ENCODE data around the gene REV1. TPM values are rescaled to one million over a fixed set of nuclear protein-coding genes. Genes with fewer than 3 reads are reported as not detected.

The REV1 gene
- total RNA-seq, 1 donor from 2014 or later: 74.2 TPM

DNA sequence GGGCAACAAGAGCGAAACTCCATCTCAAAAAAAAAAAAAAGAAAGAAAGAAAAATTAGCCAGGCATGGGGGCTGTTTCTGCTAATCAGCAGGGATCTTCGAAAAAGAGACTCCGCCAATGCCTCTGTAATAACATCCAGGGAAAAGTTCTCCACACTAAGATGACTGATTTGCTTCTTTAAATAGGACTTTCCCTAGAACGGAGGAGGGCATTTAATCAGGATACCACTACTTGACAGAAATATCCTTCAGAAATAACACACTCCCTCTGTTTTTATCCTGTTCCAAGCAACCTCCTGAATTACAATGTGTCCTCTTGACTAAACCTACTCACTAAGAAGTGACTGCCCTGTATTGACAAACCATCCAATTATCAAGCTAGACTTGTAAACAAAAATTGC is 21.7 kb downstream of the REV1 start:
- intact Hi-C loops (cut with micrococcal nuclease): no loop called here
- no peak for DNase-seq
- peak; percentile 79 for ATAC-seq

DNA sequence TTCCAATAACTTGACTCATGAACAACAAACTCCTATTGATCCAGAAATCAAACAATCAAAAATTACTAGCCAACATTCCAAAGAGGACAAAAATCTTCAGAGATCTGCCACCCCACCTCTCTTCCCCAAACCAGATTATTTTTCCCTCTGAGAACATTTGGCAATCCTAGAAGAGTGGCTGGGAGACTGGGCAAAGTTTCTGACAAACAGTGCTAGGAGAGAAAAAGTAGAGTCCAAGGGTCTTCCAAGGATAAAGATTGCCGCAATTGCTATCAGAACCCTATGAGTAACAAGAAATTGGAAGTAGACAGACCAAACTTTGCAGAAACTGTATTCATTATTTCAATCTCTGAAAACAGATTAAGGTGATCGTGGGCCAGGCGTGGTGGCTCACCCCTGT is 22.4 kb downstream of the REV1 start:
- intact Hi-C loops (cut with micrococcal nuclease): no loop called here
- DNase-seq (no peak), ATAC-seq (no peak)

DNA sequence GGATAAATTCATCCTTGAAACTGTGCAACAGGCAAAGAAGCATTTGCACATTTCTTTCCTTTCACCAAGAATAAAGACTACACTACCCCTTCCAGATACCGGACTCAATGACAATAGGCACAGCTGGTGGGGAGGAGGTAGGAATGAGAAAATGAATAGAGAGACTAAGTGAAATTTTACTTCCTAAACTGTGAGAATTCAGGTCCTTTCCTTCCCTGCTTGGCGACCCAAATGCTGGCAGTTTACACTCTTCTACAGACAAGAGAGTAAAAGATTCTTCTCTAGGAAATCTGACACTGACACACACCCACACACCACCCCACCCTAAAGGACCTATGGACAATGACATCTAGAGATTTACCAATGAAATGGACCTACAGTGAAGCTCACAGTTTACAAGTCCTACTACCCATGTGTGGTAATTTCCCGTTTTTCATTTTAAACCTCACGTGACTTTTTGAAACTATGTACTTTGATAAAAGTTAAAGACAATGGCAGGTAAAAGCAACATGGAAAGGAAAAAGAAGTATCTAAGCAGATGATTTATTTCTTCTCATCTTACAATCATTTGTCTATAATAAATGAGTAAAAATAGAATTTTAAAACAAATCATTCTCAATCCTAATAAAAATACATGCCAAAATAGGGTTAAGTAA is 27.9 kb downstream of the REV1 start:
- intact Hi-C loops (cut with micrococcal nuclease): no loop called here
- no peak for DNase-seq
- ATAC-seq: no peak

DNA sequence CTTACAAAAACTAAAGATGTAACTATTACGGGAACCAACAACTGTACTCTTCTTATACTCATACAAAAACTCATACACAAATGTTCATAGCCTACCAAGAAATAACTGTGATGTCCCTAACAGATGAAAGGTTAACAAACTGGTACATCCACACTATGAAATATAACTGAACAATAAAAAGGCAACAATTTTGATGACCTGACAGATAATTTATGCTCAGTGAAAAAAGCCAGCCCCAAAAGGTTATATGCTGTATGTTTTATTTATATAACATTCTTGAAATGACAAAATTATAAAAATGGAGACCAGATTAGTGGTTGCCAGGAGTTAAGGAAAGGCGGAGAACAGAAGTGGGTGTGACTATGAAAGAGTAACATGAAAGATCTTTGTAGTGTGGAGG is 31.3 kb downstream of the REV1 start:
- intact Hi-C loops (cut with micrococcal nuclease): no loop called here
- no peak for ATAC-seq
- DNase-seq: no peak

DNA sequence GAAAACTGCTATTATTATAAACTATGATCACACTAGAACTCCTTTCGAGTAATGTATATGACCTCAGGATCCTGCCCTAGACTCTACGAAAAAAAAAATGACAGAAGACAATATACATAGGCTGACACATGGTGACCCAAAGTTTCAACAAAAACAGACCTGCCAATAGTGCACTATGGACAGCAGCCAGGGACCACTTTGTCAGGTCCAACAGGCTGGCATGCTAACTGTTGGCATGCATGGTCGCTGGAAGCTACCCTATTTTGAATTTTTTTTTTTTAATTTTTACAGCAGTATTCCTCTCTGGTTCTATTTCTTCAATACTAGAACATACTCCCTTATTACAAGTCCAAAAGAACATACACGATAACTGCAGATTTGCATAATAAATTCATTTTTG is 38.1 kb downstream of the REV1 start:
- intact Hi-C loops (cut with micrococcal nuclease): no loop called here
- no peak for DNase-seq
- peak; percentile 52 for ATAC-seq

DNA sequence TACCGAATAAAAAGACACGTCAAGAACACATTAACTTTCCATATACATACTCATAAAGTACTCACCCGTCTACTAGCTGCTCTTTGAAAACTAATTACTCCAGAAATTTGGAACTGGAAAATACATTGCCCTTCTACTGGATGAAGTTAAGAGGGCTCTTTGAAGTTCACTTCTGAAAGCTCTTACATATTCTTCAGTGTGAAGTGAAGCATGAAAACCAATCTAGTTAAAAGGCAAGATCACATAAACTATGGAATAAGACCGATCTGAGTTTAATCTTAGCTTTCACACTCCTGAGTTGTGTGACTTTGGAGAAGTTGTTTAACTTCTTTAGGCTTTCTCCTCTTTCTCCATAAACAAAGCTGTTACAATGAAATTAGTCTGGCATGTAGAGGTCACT is 38.5 kb downstream of the REV1 start:
- intact Hi-C loops (cut with micrococcal nuclease): no loop called here

DNA sequence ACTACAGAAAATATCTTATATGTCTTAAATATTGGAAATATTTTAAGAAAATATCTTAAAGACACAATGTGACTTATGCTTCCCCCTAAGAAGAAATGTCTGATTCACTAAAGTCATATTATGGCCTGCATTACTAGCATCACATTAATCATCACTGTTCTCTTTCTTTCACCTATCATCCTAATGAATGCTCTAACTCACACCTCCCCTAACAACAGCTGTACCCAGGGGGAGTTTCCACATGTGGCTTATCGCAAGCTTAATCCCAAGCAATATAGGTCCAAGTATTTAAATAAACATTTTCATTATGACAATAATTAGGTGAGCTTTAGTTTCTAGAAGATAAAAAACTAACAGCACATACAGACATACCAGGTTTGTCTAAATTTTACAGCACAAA is 39.6 kb downstream of the REV1 start:
- intact Hi-C loops (cut with micrococcal nuclease): no loop called here
- ATAC-seq: no peak
- no peak for DNase-seq

More for the DNA sequence above, 38.5 kb downstream of the REV1 start:
- DNase-seq: no peak
- ATAC-seq: no peak

DNA sequence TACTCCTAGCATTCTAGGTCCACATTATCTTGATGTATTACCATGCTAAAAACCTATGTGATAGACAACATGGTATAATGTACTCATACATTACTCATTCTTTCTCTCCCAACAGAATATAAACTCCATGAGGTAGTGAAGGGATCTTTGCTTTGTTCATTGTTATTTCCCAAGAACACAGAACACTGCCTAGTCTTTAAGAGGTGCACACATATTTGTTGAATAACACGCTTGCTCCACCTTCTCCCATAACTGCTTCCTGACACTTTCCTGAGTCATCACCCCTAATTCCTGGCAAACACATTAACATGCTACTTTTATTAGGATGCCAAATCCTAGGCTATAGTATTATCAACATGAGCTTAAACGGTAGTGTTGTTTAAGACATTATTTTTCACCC is 41.3 kb downstream of the REV1 start:
- intact Hi-C loops (cut with micrococcal nuclease): loop anchor here (10.0 kb wide), 1 partner anchor 46 kb away; the partner anchor contains the start of gene REV1
- ATAC-seq: no peak

DNA sequence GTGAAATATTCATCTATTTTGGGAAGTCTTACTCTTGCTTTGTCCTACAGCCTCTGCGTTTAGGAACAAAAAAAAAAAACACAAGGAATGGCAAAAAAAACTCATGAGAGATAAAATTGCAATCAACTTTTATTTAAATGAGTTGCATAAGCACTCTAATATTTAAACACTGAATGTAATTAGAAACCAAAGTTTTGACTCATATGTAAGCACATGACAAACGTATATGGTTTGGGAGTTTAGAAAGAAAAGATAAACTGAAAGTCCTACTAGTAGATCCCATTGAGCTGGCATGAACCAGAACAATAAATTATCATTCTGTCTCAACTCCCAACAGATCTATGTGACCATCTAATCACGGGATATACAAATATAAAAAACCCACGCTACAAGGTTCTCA is 44.8 kb downstream of the REV1 start:
- no peak for DNase-seq
- no peak for ATAC-seq
- intact Hi-C loops (cut with micrococcal nuclease): loop anchor here (10.0 kb wide), 1 partner anchor 50 kb away; the partner anchor contains the start of gene REV1

More for the DNA sequence above, 41.3 kb downstream of the REV1 start:
- DNase-seq: no peak

DNA sequence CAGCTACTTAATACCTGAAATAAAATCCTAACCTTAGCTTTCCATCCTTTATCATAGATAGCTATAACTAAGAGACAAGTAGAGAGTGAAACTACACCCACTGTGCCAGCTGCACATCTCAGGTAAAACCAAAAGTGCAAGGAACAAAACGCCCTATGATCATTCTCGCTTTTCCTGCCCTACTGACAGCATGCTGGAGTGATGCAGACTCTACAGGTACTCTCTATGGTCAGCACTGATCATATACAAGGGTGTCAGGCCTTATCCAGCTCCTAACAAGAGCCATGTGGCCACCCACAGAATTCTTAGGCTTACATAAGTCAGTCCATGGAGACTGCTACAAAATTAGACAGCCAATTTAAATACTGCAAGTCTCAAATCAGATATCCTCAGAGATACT is 45.6 kb downstream of the REV1 start:
- intact Hi-C loops (cut with micrococcal nuclease): loop anchor here (10.0 kb wide), 1 partner anchor 51 kb away; the partner anchor contains the start of gene REV1
- peak; percentile 53 for ATAC-seq
- no peak for DNase-seq

DNA sequence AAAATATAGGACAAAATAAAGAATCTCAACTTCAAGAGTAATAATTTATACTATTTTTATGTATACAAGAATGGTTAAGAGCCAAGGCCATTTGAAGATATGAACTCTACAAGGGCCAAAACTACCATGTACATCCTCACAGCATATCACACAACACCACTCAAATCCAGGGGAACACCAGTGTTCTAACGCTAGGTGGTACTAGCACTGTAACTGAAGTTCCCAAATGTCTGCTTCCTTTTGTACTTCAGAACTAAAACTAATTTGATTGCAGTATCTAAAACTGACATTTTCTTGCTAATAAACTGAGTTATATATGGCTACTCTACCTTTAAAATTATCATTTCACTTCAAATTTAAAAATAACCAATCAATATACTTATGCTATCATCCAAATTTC is 47.0 kb downstream of the REV1 start:
- intact Hi-C loops (cut with micrococcal nuclease): loop anchor here (10.0 kb wide), 1 partner anchor 52 kb away; the partner anchor contains the start of gene REV1
- ATAC-seq (peak; percentile 81), DNase-seq (no peak)

DNA sequence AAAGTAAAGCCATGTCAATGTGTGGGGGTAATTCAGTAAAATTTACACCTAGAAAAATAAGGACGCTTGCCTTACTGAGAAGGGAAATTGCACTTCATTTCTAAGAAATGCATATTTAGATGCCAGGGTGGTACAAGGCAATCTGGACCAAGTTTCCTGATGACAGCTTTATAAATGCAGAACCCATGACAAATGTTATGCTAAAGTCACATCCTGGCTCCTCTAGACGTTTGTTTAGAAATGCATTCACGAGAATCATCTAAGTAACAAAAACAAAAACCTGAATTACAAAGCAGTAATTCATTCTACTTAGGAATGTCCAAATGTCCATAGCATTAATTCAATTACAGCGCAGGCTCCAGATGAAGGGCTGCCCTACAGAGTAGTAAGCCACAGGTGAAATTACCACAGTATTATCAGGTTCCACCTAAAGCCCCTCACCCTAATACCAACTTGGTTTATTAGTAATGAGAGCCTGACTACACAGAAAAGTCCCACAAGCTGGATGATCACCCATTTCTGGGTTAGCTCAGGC is 49.8 kb downstream of the REV1 start:
- ATAC-seq (no peak), DNase-seq (no peak)
- intact Hi-C loops (cut with micrococcal nuclease): loop anchor here (10.0 kb wide), 1 partner anchor 55 kb away; the partner anchor contains the start of gene REV1

DNA sequence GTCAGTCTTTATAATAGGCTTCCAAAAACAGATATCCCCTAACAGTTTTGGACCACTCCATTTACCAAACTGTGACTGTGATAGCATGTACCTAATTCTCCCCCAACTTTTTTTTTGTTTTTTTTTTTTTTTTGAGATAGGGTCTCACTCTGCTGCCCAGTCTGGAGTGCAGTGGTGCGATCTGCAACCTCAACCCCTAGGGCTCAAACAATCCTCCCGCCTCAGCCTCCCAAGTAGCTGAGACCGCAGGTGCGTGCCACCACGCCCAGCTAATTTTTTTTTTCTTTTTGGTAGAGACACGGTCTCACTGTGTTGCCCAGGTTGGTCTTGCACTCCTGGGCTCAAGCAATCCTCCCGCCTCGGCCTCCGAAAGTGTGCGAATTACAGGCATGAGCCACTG is 52.9 kb downstream of the REV1 start:
- intact Hi-C loops (cut with micrococcal nuclease): no loop called here
- no peak for DNase-seq
- ATAC-seq: no peak

DNA sequence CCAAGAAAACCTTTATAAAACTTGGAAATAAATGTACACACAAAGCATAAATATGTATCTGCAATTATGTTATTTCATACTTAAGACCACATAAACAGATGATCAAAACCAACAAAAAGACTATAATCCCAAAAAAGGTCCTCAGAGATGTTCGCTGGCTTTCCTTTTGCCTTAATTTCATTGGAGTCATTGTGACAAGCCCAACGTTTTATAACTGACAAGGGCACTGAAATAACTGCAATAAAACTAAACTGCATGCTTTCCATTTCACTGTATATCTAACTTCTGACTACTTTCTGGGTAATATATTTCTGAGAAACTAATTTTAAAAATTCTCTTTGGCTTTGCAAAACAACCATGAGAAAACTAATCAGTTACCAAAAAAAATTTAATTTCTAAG is 56.5 kb downstream of the REV1 start:
- DNase-seq: no peak
- ATAC-seq: no peak
- intact Hi-C loops (cut with micrococcal nuclease): no loop called here

DNA sequence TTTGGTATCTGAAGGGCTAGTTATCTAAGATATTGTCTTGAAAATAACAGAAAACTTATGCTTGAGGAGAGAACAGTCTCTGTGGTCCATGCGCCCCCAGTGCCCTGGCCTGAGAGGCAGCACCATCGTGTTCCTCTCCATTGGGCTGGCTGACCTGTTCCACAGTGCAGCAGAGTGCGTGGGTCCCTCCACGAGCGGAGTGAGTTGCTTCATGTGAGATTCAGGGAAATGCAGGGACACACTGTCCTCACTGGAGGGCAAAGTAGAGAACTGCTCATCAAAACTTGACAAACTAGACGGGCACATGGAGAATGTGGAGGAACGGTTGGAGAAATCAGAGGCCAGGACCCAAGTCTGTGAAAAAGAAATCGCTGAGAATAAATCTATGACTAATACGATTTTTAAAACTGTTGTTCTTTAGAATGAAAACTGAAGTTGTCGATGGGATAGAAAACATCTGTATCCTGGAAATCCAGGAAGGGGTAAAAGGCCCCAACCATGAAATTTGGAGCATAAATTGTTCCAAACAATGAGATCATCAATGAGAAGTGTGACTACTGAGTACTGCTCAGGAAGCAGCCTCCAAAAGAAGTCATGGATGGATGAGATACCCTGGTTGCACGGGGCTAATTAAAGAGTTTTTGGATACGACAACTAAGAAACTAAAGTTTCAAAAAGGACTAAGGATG is 58.1 kb downstream of the REV1 start:
- DNase-seq (no peak), ATAC-seq (peak; percentile 32)
- intact Hi-C loops (cut with micrococcal nuclease): no loop called here

DNA sequence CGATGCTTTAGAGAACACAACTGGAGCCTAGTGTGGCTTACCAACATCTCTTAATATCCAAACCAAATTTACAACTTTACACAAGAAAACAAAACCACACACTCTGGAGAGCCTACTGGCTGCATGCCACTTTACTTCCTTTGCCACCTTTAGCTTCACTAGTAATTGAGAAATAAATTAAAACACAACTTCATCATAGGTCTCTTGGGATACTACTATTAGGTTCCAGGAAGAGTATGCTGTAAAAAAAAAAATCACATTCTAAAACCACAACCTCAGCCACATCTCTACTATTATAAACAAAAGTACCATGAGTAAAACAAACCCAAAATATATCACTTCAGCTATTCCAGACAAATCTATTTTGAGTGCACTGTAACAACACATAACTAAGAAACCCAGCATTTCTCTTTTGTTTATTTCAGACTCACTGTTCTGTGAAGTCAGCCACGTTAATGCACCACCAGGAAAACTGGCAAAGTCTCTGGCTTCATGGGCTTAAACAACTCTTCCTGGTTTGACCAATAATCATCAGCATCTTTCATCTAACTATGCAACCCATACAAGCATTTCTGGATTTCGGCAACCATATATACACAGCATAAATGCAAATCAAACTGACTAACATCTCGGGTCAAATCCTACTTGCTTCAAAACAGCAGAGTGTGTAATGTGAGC is 59.1 kb downstream of the REV1 start:
- ATAC-seq: no peak
- intact Hi-C loops (cut with micrococcal nuclease): no loop called here
- no peak for DNase-seq

DNA sequence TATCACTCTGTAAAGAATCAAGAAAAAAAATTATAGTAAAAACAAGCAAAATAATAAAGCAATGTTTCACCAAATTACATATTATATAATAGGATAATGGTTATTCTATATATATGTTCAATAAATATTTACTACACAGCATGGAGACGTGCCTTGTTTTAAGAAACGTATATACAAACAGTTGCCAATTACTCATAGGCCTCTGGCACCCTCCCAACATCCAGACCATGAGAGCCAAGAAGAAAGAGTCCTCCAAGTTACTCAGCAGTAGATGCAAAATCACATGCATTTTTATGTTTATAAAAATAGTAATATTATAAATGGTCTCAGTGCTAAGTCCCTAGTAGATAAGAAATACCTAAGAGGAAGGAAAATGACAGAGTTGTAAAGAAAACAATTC is 64.8 kb downstream of the REV1 start:
- intact Hi-C loops (cut with micrococcal nuclease): no loop called here
- DNase-seq (no peak), ATAC-seq (no peak)

DNA sequence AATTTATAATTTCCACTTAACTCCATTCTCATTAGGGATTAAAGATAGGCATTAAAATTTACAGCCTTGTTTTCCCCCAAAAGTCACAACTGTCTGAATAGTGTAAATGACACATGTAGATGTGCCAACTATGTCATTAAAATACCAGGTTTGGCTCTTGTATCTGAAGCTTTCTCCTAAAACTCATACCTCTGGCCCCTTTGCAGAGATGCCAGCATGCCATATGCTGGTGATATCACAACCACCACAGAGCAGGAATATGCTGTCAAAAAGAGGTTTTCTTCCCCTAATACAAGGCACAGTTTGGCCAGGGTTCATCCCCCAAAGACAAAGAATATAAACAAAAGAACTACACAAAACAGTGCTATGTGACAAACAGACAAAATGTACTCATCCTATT is 65.4 kb downstream of the REV1 start:
- ATAC-seq (no peak), DNase-seq (no peak)
- intact Hi-C loops (cut with micrococcal nuclease): no loop called here

DNA sequence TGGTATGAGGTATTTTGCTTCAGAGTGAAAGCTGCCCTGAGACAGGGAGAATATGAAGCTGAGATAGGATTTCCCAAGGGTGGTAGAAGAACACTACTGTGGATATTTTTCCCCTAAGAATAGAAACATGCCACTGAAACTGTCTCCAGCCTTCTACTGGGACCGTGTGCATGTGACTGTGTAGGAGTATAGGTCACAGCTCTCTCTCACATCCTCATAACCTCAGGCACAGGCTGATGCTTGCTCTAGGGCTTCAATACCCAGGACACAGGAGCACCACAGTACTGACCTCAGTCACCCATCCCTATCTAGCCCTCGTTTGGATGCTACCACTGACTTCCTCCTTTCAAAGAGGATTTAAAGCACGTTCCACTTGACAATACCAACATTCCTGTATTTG is 67.2 kb downstream of the REV1 start:
- ATAC-seq (peak; percentile 76), DNase-seq (no peak)
- intact Hi-C loops (cut with micrococcal nuclease): no loop called here

DNA sequence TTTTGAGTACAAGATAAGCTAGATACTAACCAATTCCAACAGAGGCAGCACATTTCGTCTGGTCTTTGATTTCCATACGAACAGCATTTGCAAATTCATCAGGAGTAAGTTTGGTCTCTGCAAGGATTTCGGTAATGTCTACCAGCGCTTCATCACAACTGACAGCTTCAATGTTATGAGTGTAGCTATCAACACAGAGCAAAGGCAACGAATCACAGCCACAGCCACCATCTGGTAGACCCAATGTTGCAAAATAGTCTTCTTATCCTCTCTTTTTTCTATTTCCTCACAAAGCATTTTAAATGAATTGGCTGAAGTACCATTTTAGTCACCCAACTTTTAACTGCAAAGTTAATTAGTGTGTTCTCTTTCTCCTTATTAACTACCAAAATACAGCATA is 68.3 kb downstream of the REV1 start:
- no peak for DNase-seq
- intact Hi-C loops (cut with micrococcal nuclease): no loop called here
- ATAC-seq: peak; percentile 46
